Measurements from ENCODE around the gene RBM14. TPM values are rescaled to one million over a fixed set of nuclear protein-coding genes. Genes with fewer than 3 reads are reported as not detected.

The RBM14 gene
- total RNA-seq, 1 experiment from 2014 or later, result 68.7 TPM

GRCh38 chr11:66670816-66671215 is 54.4 kb downstream of the RBM14 start:
- Histone ChIP-seq H3K9me3 (replicated peaks) (no peaks in the 10 kb centered on the region), H3K36me3 (peaks cover 35% of the 10 kb centered on the region)

GRCh38 chr11:66674964-66675602 is 58.7 kb downstream of the RBM14 start:
- no peak overlapping the region for H3K27ac ChIP-seq
- peaks cover 27% of the 10 kb centered on the region for H3K36me3 ChIP-seq
- no peak for DNase-seq
- no peaks in the 10 kb centered on the region for H3K27me3 ChIP-seq
- peaks cover 6% of the 10 kb centered on the region; the same call in 1 of the 2 replicates for H3K4me1 ChIP-seq
- no peaks in the 10 kb centered on the region for H3K9me3 ChIP-seq (replicated peaks)
- no peak overlapping the region for H3K4me3 ChIP-seq

More at GRCh38 chr11:66670816-66671215, 54.4 kb downstream of the RBM14 start:
- Histone ChIP-seq H3K4me3 (no peak overlapping the region), H3K27me3 (no peaks in the 10 kb centered on the region), H3K27ac (no peak overlapping the region), H3K4me1 (no peaks in the 10 kb centered on the region; the same call in 1 of the 2 replicates)
- no peak for DNase-seq

- DNase-seq, result no peak
- peaks cover 21% of the 10 kb centered on the region for H3K36me3 ChIP-seq
- H3K27ac ChIP-seq, result no peak overlapping the region
- H3K27me3 ChIP-seq, result no peaks in the 10 kb centered on the region
- H3K9me3 ChIP-seq (replicated peaks), result no peaks in the 10 kb centered on the region
- H3K4me1 ChIP-seq, result peaks cover 6% of the 10 kb centered on the region; the same call in 1 of the 2 replicates
- peak overlapping the region; percentile 71; the same call in 1 of the 2 replicates for H3K4me3 ChIP-seq
These were observed 60.0 kb downstream of the RBM14 start for GRCh38 chr11:66676282-66676919.

Other genes starting within 250 kb of the RBM14 start
- 2.6 TPM in 2 replicates for gene SLC29A2, start 244.9 kb upstream of the RBM14 start, total RNA-seq (2014; rRNA removed; shearing (Covaris generic))
- not detected in 2 replicates for gene NPAS4, start 195.6 kb upstream of the RBM14 start, total RNA-seq (2014; rRNA removed; shearing (Covaris generic))
- gene MRPL11, start 177.8 kb upstream of the RBM14 start, total RNA-seq (2014; rRNA removed; shearing (Covaris generic)), result 86.7 and 102 TPM in 2 replicates
- gene PELI3, start 149.7 kb upstream of the RBM14 start, total RNA-seq (2014; rRNA removed; shearing (Covaris generic)), result 5.1 and 6.9 TPM in 2 replicates
- 30.1 and 33.4 TPM in 2 replicates for gene DPP3, start 136.2 kb upstream of the RBM14 start, total RNA-seq (2014; rRNA removed; shearing (Covaris generic))
- 11.0 and 13.6 TPM in 2 replicates for gene BBS1, start 106.0 kb upstream of the RBM14 start, total RNA-seq (2014; rRNA removed; shearing (Covaris generic))
- gene ZDHHC24, start 70.6 kb upstream of the RBM14 start, total RNA-seq (2014; rRNA removed; shearing (Covaris generic)), result 2.6 and 3.1 TPM in 2 replicates
- gene ACTN3, start 69.7 kb upstream of the RBM14 start, total RNA-seq (2014; rRNA removed; shearing (Covaris generic)), result not detected in 2 replicates
- gene CTSF, start 48.0 kb upstream of the RBM14 start, total RNA-seq (2014; rRNA removed; shearing (Covaris generic)), result 4.5 and 5.2 TPM in 2 replicates
- gene CCDC87, start 23.6 kb upstream of the RBM14 start, total RNA-seq (2014; rRNA removed; shearing (Covaris generic)), result 0.23 and 0.43 TPM in 2 replicates
- gene CCS, start 23.4 kb upstream of the RBM14 start, total RNA-seq (2014; rRNA removed; shearing (Covaris generic)), result 10.3 and 15.3 TPM in 2 replicates
- 154 and 155 TPM in 2 replicates for gene RBM4, start 22.1 kb downstream of the RBM14 start, total RNA-seq (2014; rRNA removed; shearing (Covaris generic))
- 23.7 and 24.7 TPM in 2 replicates for gene RBM4B, start 61.3 kb downstream of the RBM14 start, total RNA-seq (2014; rRNA removed; shearing (Covaris generic))
- 4.8 and 8.5 TPM in 2 replicates for gene SPTBN2, start 112.6 kb downstream of the RBM14 start, total RNA-seq (2014; rRNA removed; shearing (Covaris generic))
- gene RCE1, start 226.8 kb downstream of the RBM14 start, total RNA-seq (2014; rRNA removed; shearing (Covaris generic)), result 20.3 and 20.6 TPM in 2 replicates
- gene LRFN4, start 240.4 kb downstream of the RBM14 start, total RNA-seq (2014; rRNA removed; shearing (Covaris generic)), result 15.6 and 15.9 TPM in 2 replicates